Measurements from ENCODE around the gene BDKRB2. TPM values are rescaled to one million over a fixed set of nuclear protein-coding genes. Genes with fewer than 3 reads are reported as not detected.

Gene BDKRB2
- total RNA-seq, 1 donor: 23.1 TPM

GRCh38 chr14:96161636-96162035 is 43.0 kb upstream of the BDKRB2 start:
- DNase-seq (ENCODE audit: low read depth): no peak
- TF ChIP-seq CTCF (IDR thresholded peaks at IDR 0.05; ENCODE audit: insufficient read depth, low read length): no peak
- no peak overlapping the region for H3K4me3 ChIP-seq (ENCODE audit: low read depth, low read length)

DNA sequence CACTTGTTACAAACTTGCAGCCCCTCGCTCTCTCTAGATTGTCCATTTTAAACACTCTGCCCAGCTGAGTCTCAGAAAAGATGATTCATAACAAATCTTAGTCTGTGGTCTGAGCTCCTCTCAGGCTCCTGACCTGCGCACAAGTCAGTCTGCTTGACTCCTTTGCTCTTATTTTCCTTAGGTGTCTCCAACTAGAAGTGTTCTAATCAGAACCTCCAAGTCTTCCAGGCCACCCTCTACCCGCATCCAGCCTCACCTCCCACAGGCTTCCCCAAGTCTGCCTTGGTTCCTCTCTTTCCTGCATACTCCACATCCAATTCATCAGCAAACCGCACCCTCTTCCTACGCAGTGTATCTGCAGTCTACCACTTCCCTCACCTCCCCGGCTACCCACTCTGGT is 42.4 kb upstream of the BDKRB2 start:
- no peak overlapping the region for H3K4me3 ChIP-seq (ENCODE audit: low read depth, low read length)
- TF ChIP-seq CTCF (IDR thresholded peaks at IDR 0.05; ENCODE audit: insufficient read depth, low read length): no peak
- DNase-seq (ENCODE audit: low read depth): no peak

DNA sequence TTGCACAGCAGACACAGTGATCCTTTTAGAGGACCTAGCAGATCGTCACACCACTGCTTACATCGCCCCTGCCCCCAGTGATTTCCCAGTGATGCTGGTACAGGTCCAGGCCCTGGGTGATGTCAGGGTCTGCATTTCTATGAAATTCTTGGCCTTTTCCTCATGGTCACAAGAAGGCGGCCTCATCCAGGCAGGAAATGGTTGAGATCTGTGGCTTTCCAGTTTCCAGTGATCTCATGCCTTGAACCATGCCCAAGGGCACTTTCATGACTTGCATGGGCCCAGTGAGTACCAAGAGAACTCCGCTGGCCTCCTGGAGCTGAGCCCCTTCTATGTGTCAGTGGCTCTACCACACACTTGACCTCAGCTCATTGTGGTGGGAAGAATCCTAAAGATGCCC is 41.9 kb upstream of the BDKRB2 start:
- peak; percentile 56 for DNase-seq (ENCODE audit: low read depth)
- H3K4me3 ChIP-seq (ENCODE audit: low read depth, low read length): no peak overlapping the region
- no peak for TF ChIP-seq CTCF (IDR thresholded peaks at IDR 0.05; ENCODE audit: insufficient read depth, low read length)

DNA sequence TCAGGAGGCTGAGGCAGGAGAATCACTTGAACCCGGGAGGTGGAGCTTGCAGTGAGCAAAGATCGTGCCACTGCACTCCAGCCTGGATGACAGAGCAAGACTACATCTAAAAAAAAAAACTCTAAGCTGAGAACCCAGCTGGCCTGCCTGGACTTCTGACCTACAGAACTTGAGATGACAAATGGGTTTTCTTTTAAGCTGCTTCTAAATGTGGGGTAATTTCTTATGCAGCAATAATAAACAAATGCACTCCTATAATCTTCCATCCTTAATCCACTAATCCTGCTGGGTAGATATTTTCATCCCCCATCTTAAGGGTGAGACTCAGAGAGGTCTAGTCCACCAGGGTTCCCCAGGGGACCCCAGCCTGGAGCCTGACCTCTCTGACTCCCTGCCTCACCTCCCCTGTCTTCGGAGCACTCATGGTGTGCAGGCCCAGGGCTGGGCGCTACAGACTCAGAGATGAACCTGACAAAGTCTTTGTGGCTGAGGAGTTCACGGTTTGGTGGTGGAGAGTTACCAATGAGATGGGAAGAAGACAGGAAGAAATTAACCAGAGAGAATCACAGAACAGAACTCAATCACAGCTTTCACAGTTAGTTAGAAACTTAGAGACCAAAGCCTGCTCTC is 39.7 kb upstream of the BDKRB2 start:
- TF ChIP-seq CTCF (IDR thresholded peaks at IDR 0.05; ENCODE audit: insufficient read depth, low read length): no peak
- DNase-seq (ENCODE audit: low read depth): no peak
- H3K4me3 ChIP-seq (ENCODE audit: low read depth, low read length): no peak overlapping the region

DNA sequence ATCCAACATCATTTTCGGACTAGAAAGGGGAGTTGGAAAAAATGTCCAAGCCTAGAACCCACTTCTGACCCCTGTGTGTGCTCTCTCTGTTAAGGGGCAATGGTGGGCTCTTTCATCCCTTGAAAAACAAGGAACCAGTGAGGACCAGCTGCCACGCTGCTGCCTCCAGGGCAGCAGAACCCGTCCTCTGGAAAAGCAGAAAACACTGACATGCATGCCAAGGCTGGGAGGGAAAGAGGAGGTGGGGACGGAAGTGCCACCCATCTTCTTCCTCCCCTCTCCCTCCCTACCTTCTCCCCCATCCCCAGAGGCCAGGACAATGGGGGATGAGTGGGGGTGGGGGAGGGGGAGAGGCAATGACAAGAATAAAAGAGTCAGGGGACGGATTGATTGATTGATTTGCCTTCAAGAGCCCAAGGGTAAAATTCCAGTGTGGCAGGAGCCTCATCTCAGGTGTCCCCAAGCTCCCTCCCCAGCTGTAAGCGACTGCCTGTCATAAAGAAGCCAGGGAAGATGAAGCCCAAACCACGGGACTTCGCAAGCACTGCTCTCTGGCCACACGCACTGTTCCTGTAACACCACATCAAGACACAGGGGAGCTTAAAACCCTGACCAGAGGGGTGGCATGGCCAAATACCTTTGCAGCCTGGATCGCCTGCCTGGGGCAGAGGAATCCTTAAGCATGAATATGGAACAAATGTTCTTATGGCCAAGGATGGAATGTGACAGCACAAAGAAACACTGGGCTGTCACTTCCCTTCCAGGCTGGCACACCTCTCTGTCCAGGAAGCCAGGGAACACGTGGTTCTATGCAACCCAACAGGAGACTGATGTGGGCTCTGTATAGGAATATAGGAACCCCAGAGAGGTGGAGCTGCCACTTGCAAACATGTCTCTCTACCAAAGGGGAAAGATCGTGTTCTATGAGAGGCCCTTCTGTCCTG is 38.9 kb upstream of the BDKRB2 start:
- no peak for TF ChIP-seq CTCF (IDR thresholded peaks at IDR 0.05; ENCODE audit: insufficient read depth, low read length)
- no peak overlapping the region for H3K4me3 ChIP-seq (ENCODE audit: low read depth, low read length)
- DNase-seq (ENCODE audit: low read depth): no peak

DNA sequence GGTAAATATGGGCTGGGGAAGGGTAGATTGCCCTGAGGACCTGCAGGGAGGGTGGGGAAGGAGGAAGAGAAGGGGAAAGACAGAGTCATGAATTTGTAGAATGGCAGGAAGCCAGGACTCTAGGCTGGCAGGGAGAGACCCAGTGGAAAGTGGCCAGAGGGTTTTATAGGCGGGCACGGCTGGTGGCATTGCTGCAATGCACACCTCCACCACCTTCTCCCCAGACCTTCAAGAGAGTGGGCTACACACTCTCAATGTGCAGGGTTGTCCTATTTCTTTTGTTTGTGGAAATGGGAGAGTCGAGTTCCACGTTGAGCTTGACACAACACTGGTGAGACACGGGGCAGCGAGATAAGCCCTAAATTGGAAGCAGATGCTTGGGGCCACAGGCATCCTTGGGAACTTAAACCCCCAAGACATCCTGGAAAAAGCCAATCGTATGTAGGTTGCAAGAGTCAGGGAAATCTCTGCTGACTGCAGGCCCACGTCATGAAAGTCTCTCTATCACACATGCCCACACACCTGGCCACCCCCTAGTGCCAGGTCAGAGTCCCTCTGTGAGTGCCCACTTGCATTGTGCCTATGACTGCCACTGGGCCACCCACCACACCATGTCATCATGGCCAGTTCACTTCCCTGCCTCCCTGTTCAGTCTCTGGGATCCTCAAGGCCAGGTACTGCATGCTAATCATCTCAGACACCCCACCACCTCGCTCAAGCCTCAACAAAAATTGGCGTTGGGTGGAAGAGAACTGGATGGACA is 38.0 kb upstream of the BDKRB2 start:
- no peak for TF ChIP-seq CTCF (IDR thresholded peaks at IDR 0.05; ENCODE audit: insufficient read depth, low read length)
- no peak overlapping the region for H3K4me3 ChIP-seq (ENCODE audit: low read depth, low read length)
- peak; percentile 85 for DNase-seq (ENCODE audit: low read depth)
